Astrocyte (in vitro differentiated cells and primary cell): ENCODE measurements around the gene ATRIP. TPM values are rescaled to one million over a fixed set of nuclear protein-coding genes. Genes with fewer than 3 reads are reported as not detected.

ENCODE experiments used
- DNase-seq: peaks from one replicate; pipeline ENCODE4 v3.0.0-alpha.2; 2010; ENCODE audit warnings: low read depth
- FAIRE-seq: peaks from 2 replicates; lab custom pipeline; 2011; peaks lifted over from hg19 to GRCh38; lab: Jason Lieb, UNC
- H2AFZ ChIP-seq: 2 replicates; pipeline ENCODE4 v1.6.0; 2012; ENCODE audit warnings: low read depth, low read length, inconsistent platforms
- H3K27ac ChIP-seq: 2 replicates; pipeline ENCODE4 v1.5.1; 2011; ENCODE audit warnings: low read depth, low read length, inconsistent platforms
- H3K27me3 ChIP-seq: 2 replicates; pipeline ENCODE4 v1.6.0; 2011; ENCODE audit warnings: low read length, inconsistent platforms; ENCODE audit not compliant: insufficient read depth
- H3K36me3 ChIP-seq: 2 replicates; pipeline ENCODE4 v1.5.1; 2011; ENCODE audit warnings: low read length, inconsistent platforms; ENCODE audit not compliant: insufficient read depth
- H3K4me1 ChIP-seq: 2 replicates; pipeline ENCODE4 v1.5.1; 2011; ENCODE audit warnings: low read length, inconsistent platforms; ENCODE audit not compliant: insufficient read depth
- H3K4me2 ChIP-seq: 2 replicates; pipeline ENCODE4 v1.6.0; 2012; ENCODE audit warnings: low read length, inconsistent platforms
- H3K4me3 ChIP-seq: 2 replicates; pipeline ENCODE4 v1.5.1; 2011; ENCODE audit warnings: low read depth, mild to moderate bottlenecking, low read length, inconsistent platforms; ENCODE audit not compliant: insufficient read depth
- H3K79me2 ChIP-seq: 2 replicates; pipeline ENCODE4 v1.6.0; 2012; ENCODE audit warnings: mild to moderate bottlenecking, low read length, inconsistent platforms; ENCODE audit not compliant: insufficient read depth
- H3K9ac ChIP-seq: 2 replicates; pipeline ENCODE4 v1.6.0; 2012; ENCODE audit warnings: mild to moderate bottlenecking, low read length, inconsistent platforms
- H3K9me3 ChIP-seq: 2 replicates; pipeline ENCODE4 v1.5.1; 2012; ENCODE audit warnings: low read depth, mild to moderate bottlenecking, low read length, inconsistent platforms; ENCODE audit not compliant: insufficient read depth
- H4K20me1 ChIP-seq: 2 replicates; pipeline ENCODE4 v1.6.0; 2012; ENCODE audit warnings: low read length, inconsistent platforms; ENCODE audit not compliant: insufficient read depth
- H3K27ac Mint-ChIP-seq: one replicate; pipeline ENCODE4 v1.8.0; 2021; ENCODE audit warnings: mild to moderate bottlenecking, mixed read lengths; ENCODE audit not compliant: unreplicated experiment
- H3K27me3 Mint-ChIP-seq: one replicate; pipeline ENCODE4 v1.8.0; 2021; ENCODE audit warnings: low read depth, mixed read lengths; ENCODE audit not compliant: unreplicated experiment
- H3K36me3 Mint-ChIP-seq: one replicate; pipeline ENCODE4 v1.8.0; 2021; ENCODE audit warnings: low read depth, mixed read lengths; ENCODE audit not compliant: unreplicated experiment
- H3K4me1 Mint-ChIP-seq: one replicate; pipeline ENCODE4 v1.8.0; 2021; ENCODE audit warnings: low read depth, mixed read lengths; ENCODE audit not compliant: unreplicated experiment
- H3K4me3 Mint-ChIP-seq: one replicate; pipeline ENCODE4 v1.8.0; 2021; ENCODE audit warnings: mild to moderate bottlenecking, moderate library complexity, mixed read lengths; ENCODE audit not compliant: unreplicated experiment
- H3K9me3 Mint-ChIP-seq: one replicate; pipeline ENCODE4 v1.8.0; 2021; ENCODE audit warnings: mild to moderate bottlenecking, mixed read lengths; ENCODE audit not compliant: unreplicated experiment
- CTCF ChIP-seq: IDR thresholded peaks from 2 replicates; pipeline ENCODE4 v1.5.1; 2011; ENCODE audit warnings: low read depth, mild to moderate bottlenecking, inconsistent platforms, low read length, moderate library complexity; ENCODE audit not compliant: insufficient read depth
- EZH2 ChIP-seq: IDR thresholded peaks from 2 replicates; pipeline ENCODE4 v1.6.1; 2012; ENCODE audit warnings: mild to moderate bottlenecking, low read length, inconsistent platforms; ENCODE audit not compliant: insufficient read depth
- total RNA-seq: library from RNA; stranded (reverse); gene quantifications from 2 replicates; pipeline ENCODE4 v1.2.1, GENCODE V29; 2021

The ATRIP gene
- total RNA-seq, 1 donor from 2014 or later = 6.2 TPM

- Mint-ChIP-seq H3K27me3 (no peaks in the 10 kb centered on the region), H3K27ac (no peak overlapping the region), H3K9me3 (no peaks in the 10 kb centered on the region), H3K4me3 (no peak overlapping the region), H3K4me1 (no peaks in the 10 kb centered on the region), H3K36me3 (peaks cover 33% of the 10 kb centered on the region)
- no peaks in the 10 kb centered on the region for H3K79me2 ChIP-seq
- H3K4me2 ChIP-seq = no peak overlapping the region
- peaks cover 14% of the 10 kb centered on the region for H4K20me1 ChIP-seq
- no peaks in the 10 kb centered on the region for H3K27me3 ChIP-seq
- no peaks in the 10 kb centered on the region for H3K9me3 ChIP-seq
- no peak for FAIRE-seq
- TF ChIP-seq EZH2 = no peak
- no peak for TF ChIP-seq CTCF
- H2AFZ ChIP-seq = no peak overlapping the region
- no peak overlapping the region for H3K9ac ChIP-seq
- no peaks in the 10 kb centered on the region for H3K4me1 ChIP-seq
- H3K4me3 ChIP-seq = no peak overlapping the region
- H3K27ac ChIP-seq = no peak overlapping the region
- no peak for DNase-seq
- peaks cover 4% of the 10 kb centered on the region for H3K36me3 ChIP-seq
Observed at GRCh38 chr3:48411041-48411588, 35.4 kb upstream of the ATRIP start.

- H3K4me3 Mint-ChIP-seq = no peak overlapping the region
- Histone ChIP-seq H3K4me2 (no peak overlapping the region), H2AFZ (no peak overlapping the region), H3K9ac (no peak overlapping the region), H3K27ac (no peak overlapping the region), H3K79me2 (no peaks in the 10 kb centered on the region), H4K20me1 (peaks cover 21% of the 10 kb centered on the region), H3K27me3 (no peaks in the 10 kb centered on the region), H3K9me3 (no peaks in the 10 kb centered on the region), H3K4me1 (no peaks in the 10 kb centered on the region), H3K4me3 (no peak overlapping the region), H3K36me3 (peaks cover under 1% of the 10 kb centered on the region)
- no peak overlapping the region for H3K27ac Mint-ChIP-seq
- no peaks in the 10 kb centered on the region for H3K27me3 Mint-ChIP-seq
- H3K36me3 Mint-ChIP-seq = peaks cover 35% of the 10 kb centered on the region
- H3K4me1 Mint-ChIP-seq = no peaks in the 10 kb centered on the region
- H3K9me3 Mint-ChIP-seq = no peaks in the 10 kb centered on the region
- TF ChIP-seq CTCF = no peak
- TF ChIP-seq EZH2 = no peak
- no peak for DNase-seq
- FAIRE-seq = no peak
Observed at GRCh38 chr3:48411606-48412374, 34.7 kb upstream of the ATRIP start.
